Stimulated activated CD8-positive, alpha-beta memory T cell treated with anti-CD3 and anti-CD28 coated beads, Interleukin-4, amount 100 ng/mL, for 1 hour (primary cell): ENCODE data around the gene CNIH2.
"Not testable (repeated sequence)": the region's sequence is repeated elsewhere in the genome, so short reads cannot be mapped to it uniquely, and the experiment has no call there.

Experiments
- DNase-seq, 2 donors: peaks; one replicate each; pipeline ENCODE4 v3.0.0-alpha.2; 2020; ENCODE audit warnings: low read depth in 2 of 2, low spot score in 1 of 2

The CNIH2 gene

GRCh38 chr11:66277471-66278362 is at the start of gene CNIH2:
Gene CNIH2, plus strand, starts transcription at chr11:66278175. Its CDS starts 282 bp downstream, at chr11:66278457.
- DNase-seq: no peak

- no peak for DNase-seq
Measured at GRCh38 chr11:66228521-66228920, 49.5 kb upstream of the CNIH2 start.

GRCh38 chr11:66230156-66230555 is 47.8 kb upstream of the CNIH2 start:
- DNase-seq: no peak

GRCh38 chr11:66230978-66231377 is 47.0 kb upstream of the CNIH2 start:
- no peak for DNase-seq

GRCh38 chr11:66231561-66231960 is 46.4 kb upstream of the CNIH2 start:
- DNase-seq: no peak

- DNase-seq: no peak
Measured at GRCh38 chr11:66232769-66233168, 45.2 kb upstream of the CNIH2 start.

- DNase-seq: no peak
Measured at GRCh38 chr11:66233301-66233700, 44.7 kb upstream of the CNIH2 start.

GRCh38 chr11:66235141-66235540 is 42.8 kb upstream of the CNIH2 start:
- DNase-seq: no peak

- no peak for DNase-seq
Measured at GRCh38 chr11:66237867-66238266, 40.1 kb upstream of the CNIH2 start.

GRCh38 chr11:66238786-66239413 is 39.1 kb upstream of the CNIH2 start:
- DNase-seq: no peak

GRCh38 chr11:66239511-66239910 is 38.5 kb upstream of the CNIH2 start:
- no peak for DNase-seq

- no peak for DNase-seq
Measured at GRCh38 chr11:66239998-66240780, 37.8 kb upstream of the CNIH2 start.

GRCh38 chr11:66240781-66241136 is 37.2 kb upstream of the CNIH2 start:
- no peak for DNase-seq

GRCh38 chr11:66242095-66242765 is 35.7 kb upstream of the CNIH2 start:
- DNase-seq: no peak

GRCh38 chr11:66243782-66244535 is 34.0 kb upstream of the CNIH2 start:
- no peak for DNase-seq

GRCh38 chr11:66247295-66247694 is 30.7 kb upstream of the CNIH2 start:
- no peak for DNase-seq

- no peak for DNase-seq
Measured at GRCh38 chr11:66247801-66248200, 30.2 kb upstream of the CNIH2 start.

GRCh38 chr11:66248903-66249302 is 29.1 kb upstream of the CNIH2 start:
- DNase-seq: no peak

- DNase-seq: no peak
Measured at GRCh38 chr11:66251809-66252208, 26.2 kb upstream of the CNIH2 start.

- DNase-seq: not testable (repeated sequence)
Measured at GRCh38 chr11:66253081-66253480, 24.9 kb upstream of the CNIH2 start.
